Activated CD8-positive, alpha-beta T cell treated with anti-CD3 and anti-CD28 coated beads, Interleukin-2, amount 10 ng/mL, durations not matched to agents 7 days and 5 days (primary cell): Measurements from ENCODE around the gene RYR2. TPM values are rescaled to one million over a fixed set of nuclear protein-coding genes. Genes with fewer than 3 reads are reported as not detected.
A peak's percentile ranks its signal among the peaks of the same experiment; 100 is the strongest.

Source experiments
- ATAC-seq: fragments of 150-1000 bp; cut with Tn5 transposase; one replicate; pipeline ENCODE4 v1.10.0; 2021; ENCODE audit warnings: moderate library complexity
- CTCF ChIA-PET: fragments of 350-600 bp; sonication (Branson Sonifier 250); formaldehyde crosslinking; loops from one replicate; lab custom pipeline; 2021; ENCODE audit warnings: antibody characterized with exemption; lab: Charles Lee
- POLR2A ChIA-PET: fragments of 350-600 bp; sonication (Branson Sonifier 250); formaldehyde crosslinking; loops from one replicate; lab custom pipeline; 2021; ENCODE audit warnings: antibody characterized with exemption; lab: Charles Lee
- DNase-seq: peaks from one replicate; pipeline ENCODE4 v3.0.0-alpha.2; 2020
- H3K27ac Mint-ChIP-seq: one replicate; pipeline ENCODE4 v1.8.0; 2021; ENCODE audit warnings: mild to moderate bottlenecking, mixed read lengths
- H3K27me3 Mint-ChIP-seq: one replicate; pipeline ENCODE4 v1.8.0; 2021; ENCODE audit warnings: low read depth, mixed read lengths
- H3K36me3 Mint-ChIP-seq: one replicate; pipeline ENCODE4 v1.8.0; 2021; ENCODE audit warnings: low read depth, mixed read lengths
- H3K4me1 Mint-ChIP-seq: one replicate; pipeline ENCODE4 v1.8.0; 2021; ENCODE audit warnings: low read depth, mixed read lengths
- H3K4me3 Mint-ChIP-seq: one replicate; pipeline ENCODE4 v1.8.0; 2021; ENCODE audit warnings: mild to moderate bottlenecking, mixed read lengths
- H3K9me3 Mint-ChIP-seq: one replicate; pipeline ENCODE4 v1.8.0; 2022; ENCODE audit warnings: mixed read lengths; ENCODE audit not compliant: insufficient read depth
- total RNA-seq, 2 experiments: library from RNA; stranded (reverse); gene quantifications; one replicate each; pipeline ENCODE4 v1.2.3, GENCODE V29; 2021

The RYR2 gene
- total RNA-seq, 2 experiments from 2014 or later = not detected

- no peaks in the 10 kb centered on the region for H3K9me3 Mint-ChIP-seq
- H3K4me1 Mint-ChIP-seq = no peaks in the 10 kb centered on the region
- no peak for ATAC-seq
- no peak for DNase-seq
- CTCF ChIA-PET = no interaction called here
- H3K4me3 Mint-ChIP-seq = no peak overlapping the region
- H3K36me3 Mint-ChIP-seq = no peaks in the 10 kb centered on the region
- peaks cover 4% of the 10 kb centered on the region for H3K27me3 Mint-ChIP-seq
- POLR2A ChIA-PET = no interaction called here
- no peak overlapping the region for H3K27ac Mint-ChIP-seq
Observed at GRCh38 chr1:237033804-237034203, 8.2 kb upstream of the RYR2 start.

DNA sequence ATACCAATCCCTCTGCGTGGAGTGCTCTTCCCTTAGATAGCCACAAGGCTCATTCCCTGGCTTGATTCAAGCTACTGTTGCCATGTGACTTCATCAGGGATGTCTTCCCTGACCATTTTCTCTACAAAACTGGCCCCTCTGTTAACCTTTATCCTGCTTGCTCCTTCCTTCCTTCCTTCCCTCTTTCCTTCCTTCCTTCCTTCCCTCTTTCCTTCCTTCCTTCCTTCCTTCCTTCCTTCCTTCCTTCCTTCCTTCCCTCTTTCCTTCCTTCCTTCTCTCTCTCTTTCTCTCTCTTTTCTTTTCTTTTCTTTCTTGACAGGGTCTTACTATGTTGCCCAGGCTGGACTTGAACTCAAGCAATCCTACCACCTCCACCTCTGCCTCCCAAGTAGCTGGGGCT lies 6.2 kb upstream of the RYR2 start:
- DNase-seq = no peak
- no peak for ATAC-seq
- H3K4me1 Mint-ChIP-seq = no peaks in the 10 kb centered on the region
- POLR2A ChIA-PET = no interaction called here
- no peaks in the 10 kb centered on the region for H3K36me3 Mint-ChIP-seq
- CTCF ChIA-PET = no interaction called here
- peaks cover 9% of the 10 kb centered on the region for H3K27me3 Mint-ChIP-seq
- no peak overlapping the region for H3K4me3 Mint-ChIP-seq
- H3K9me3 Mint-ChIP-seq = no peaks in the 10 kb centered on the region
- no peak overlapping the region for H3K27ac Mint-ChIP-seq

DNA sequence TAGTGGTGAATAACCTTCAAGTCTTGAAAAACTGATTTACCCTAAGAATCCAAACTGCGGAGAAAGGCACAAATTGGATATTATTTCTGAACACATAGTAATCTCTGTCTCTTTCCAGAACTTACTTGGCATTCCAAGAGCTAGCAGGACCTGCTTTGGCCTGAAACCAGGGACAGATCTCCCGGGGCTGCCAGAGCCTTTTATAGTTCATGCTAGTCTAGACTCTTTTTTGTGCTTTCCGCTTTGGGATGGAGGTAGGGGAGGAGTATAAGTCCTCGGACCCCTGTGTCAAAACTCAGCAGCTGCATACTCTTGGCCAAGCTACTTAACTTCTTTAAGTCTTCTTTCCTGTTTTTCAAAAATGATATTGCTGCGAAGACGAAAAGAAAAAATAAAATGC lies 3.8 kb upstream of the RYR2 start:
- DNase-seq = no peak
- Mint-ChIP-seq H3K27me3 (peaks cover 26% of the 10 kb centered on the region), H3K27ac (no peak overlapping the region), H3K9me3 (no peaks in the 10 kb centered on the region), H3K36me3 (peaks cover 4% of the 10 kb centered on the region), H3K4me1 (peaks cover 4% of the 10 kb centered on the region), H3K4me3 (no peak overlapping the region)
- CTCF ChIA-PET = no interaction called here
- no peak for ATAC-seq
- POLR2A ChIA-PET = no interaction called here

GRCh38 chr1:237040823-237041222 lies 1.2 kb upstream of the RYR2 start:
- peaks cover 4% of the 10 kb centered on the region for H3K4me1 Mint-ChIP-seq
- ATAC-seq (no peak), DNase-seq (no peak)
- ChIA-PET CTCF (no interaction called here), POLR2A (no interaction called here)
- H3K27me3 Mint-ChIP-seq = peaks cover 41% of the 10 kb centered on the region
- H3K9me3 Mint-ChIP-seq = no peaks in the 10 kb centered on the region
- peaks cover 4% of the 10 kb centered on the region for H3K36me3 Mint-ChIP-seq
- H3K27ac Mint-ChIP-seq = no peak overlapping the region
- no peak overlapping the region for H3K4me3 Mint-ChIP-seq

DNA sequence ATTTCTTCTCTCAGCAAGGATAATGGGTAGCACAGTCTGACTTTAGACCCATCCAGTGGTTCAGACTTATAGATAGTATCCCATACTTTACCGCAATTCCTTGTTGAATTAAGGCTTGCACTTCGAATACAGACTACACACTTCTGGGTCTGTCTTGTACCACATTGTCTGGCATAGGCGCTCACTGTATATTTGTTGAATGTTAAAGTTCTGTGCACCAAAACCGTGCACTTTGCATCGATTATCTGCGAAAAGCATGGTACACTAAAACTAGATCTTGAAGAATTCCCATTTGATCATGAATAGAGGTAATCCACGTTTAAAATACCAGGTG lies 556 bp upstream of the RYR2 start:
- ChIA-PET CTCF (no interaction called here), POLR2A (no interaction called here)
- Mint-ChIP-seq H3K4me1 (peaks cover 4% of the 10 kb centered on the region), H3K4me3 (peak overlapping the region; percentile 44), H3K27ac (no peak overlapping the region), H3K9me3 (no peaks in the 10 kb centered on the region), H3K27me3 (peaks cover 46% of the 10 kb centered on the region), H3K36me3 (peaks cover 4% of the 10 kb centered on the region)
- no peak for ATAC-seq
- DNase-seq = no peak

GRCh38 chr1:237042526-237042891 lies 525 bp downstream of the RYR2 start:
- peaks cover 46% of the 10 kb centered on the region for H3K27me3 Mint-ChIP-seq
- ATAC-seq = no peak
- POLR2A ChIA-PET = no interaction called here

DNA sequence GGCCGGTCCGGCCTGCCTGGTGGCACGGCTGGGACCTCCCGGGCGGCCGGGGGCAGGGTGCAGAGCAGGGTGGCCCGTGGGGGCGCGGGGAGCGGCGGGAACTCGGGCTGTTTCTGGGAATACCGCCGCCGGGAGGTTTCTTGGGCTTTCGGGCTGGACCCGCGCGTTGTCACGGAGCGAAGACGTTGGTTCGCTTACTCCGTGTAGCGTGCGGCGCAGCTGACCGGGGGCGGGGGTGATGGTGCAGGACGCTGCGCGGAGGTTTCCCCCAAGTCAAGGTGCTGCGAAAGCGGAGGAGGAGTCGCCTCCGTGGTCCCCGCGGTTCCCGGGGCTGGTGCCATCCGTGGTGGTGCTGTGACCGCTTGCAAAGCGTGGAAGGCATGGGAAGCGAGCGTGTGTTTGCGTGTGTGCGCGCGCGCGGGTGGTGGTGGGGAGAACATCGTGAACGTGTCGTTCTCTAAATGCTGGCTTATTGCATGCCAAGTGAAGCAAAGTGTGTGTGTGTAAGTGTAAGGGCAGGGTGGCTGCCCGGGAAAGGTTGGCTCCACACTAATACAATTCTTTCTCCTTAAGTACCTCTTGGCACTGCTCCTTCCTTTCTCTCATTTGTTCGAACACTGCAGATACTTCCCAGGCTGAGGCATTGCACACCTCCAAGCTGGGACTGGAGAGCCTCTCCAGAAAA lies 1.1 kb downstream of the RYR2 start:
- H3K9me3 Mint-ChIP-seq = no peaks in the 10 kb centered on the region
- ChIA-PET POLR2A (no interaction called here), CTCF (no interaction called here)
- no peak for ATAC-seq
- H3K4me3 Mint-ChIP-seq = no peak overlapping the region
- peaks cover 46% of the 10 kb centered on the region for H3K27me3 Mint-ChIP-seq
- H3K27ac Mint-ChIP-seq = peak overlapping the region; percentile 48
- peaks cover 4% of the 10 kb centered on the region for H3K36me3 Mint-ChIP-seq
- no peak for DNase-seq
- peaks cover 4% of the 10 kb centered on the region for H3K4me1 Mint-ChIP-seq

More at GRCh38 chr1:237042526-237042891, 525 bp downstream of the RYR2 start:
- H3K9me3 Mint-ChIP-seq = no peaks in the 10 kb centered on the region
- no peak for DNase-seq
- H3K27ac Mint-ChIP-seq = peak overlapping the region; percentile 37
- no peak overlapping the region for H3K4me3 Mint-ChIP-seq
- H3K36me3 Mint-ChIP-seq = peaks cover 4% of the 10 kb centered on the region
- H3K4me1 Mint-ChIP-seq = peaks cover 4% of the 10 kb centered on the region
- CTCF ChIA-PET = no interaction called here

DNA sequence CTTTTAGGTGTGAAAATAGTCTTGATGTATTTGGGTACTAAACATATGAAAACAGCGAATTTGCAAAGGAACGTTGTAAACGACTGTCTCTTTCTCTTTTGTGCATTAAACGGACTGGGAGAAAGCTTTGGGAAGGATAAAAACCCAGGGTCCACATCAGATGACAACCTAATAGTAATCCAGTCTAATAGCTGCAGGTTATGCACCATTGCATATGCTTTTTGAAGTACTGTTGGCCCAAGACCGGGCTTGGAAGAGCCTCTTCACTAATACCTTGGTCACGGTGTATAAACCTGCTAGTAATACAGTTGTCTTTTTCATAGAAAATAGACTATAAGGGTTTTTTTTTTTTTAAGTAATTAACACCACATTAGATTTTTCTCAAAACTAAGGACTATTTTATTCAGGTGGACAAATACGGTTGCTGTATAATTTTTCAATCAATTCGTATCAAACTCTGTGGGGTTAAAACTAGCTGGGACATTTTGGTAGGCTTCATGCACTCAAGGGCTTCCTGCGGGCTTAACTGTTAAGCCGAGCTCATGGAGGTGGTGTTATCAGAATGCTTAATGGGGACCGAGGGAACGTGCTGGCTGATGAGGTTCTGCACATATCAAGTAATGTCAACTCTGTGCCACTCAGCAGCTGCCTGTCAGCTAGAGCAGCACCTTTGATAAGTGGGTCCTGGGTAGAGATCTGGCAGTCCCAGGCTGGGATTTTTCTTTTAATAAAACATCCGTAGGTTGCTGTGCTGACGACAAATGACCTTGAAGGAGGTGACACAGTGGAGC lies 2.1 kb downstream of the RYR2 start:
- H3K27me3 Mint-ChIP-seq = peaks cover 46% of the 10 kb centered on the region
- ChIA-PET CTCF (no interaction called here), POLR2A (no interaction called here)
- no peaks in the 10 kb centered on the region for H3K9me3 Mint-ChIP-seq
- H3K4me1 Mint-ChIP-seq = peaks cover 4% of the 10 kb centered on the region
- DNase-seq (no peak), ATAC-seq (no peak)
- peaks cover 4% of the 10 kb centered on the region for H3K36me3 Mint-ChIP-seq
- no peak overlapping the region for H3K4me3 Mint-ChIP-seq
- H3K27ac Mint-ChIP-seq = no peak overlapping the region

DNA sequence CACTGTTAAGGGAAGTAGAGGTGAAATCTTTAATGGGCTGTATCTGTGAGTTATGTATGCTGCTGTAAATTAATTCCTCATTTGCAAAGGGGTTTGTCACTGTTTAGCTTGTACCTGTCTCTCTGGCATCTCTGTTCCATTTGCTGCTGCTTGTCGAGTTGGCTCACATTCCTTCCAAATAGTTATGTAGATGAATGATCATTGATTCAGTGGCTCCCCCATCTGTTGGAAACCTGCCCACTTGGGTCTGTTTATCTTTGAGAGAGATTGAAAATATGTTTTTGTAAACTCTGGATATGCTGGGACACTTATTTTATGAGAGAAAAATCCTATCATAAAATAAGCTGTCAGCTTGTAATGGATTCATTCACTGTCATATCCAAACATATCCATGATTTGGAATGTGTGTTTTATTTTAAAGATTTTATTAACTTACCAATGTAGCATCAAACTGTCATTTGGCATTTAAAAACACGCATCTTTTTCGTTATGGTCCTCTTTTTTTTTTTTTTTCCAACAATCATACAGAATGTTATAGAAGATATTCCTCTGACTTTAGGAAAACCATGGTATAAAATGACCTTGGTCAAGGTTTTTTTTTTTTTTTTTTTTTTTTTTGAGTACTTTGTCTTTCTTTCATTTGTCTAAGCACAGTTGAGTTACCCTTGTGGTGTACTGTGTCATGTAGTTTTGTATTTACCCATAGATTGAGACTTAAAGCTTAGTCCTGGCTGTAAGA lies 3.5 kb downstream of the RYR2 start:
- POLR2A ChIA-PET = no interaction called here
- peaks cover 47% of the 10 kb centered on the region for H3K27me3 Mint-ChIP-seq

DNA sequence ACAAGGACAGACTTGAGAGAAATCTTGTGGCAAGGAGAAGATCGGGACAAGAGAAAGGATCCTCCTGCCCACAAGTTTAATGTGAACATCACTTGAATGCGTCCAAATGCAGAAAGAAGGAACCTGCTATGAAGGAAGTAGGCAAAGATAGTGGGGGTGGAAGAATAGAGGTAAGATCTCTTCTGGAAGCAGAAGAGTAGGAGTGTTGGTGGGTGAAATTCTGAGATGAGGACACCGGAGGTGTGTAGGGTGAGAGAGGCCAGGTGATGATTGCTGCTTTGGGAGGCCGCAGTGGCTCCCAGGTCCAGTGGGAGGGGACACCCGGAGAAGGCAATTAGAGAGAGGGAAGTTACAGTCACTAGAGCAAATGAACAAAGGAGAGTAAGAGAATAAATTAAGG lies 6.8 kb downstream of the RYR2 start:
- no peak overlapping the region for H3K4me3 Mint-ChIP-seq
- POLR2A ChIA-PET = no interaction called here
- peaks cover 22% of the 10 kb centered on the region for H3K27me3 Mint-ChIP-seq
- no peaks in the 10 kb centered on the region for H3K9me3 Mint-ChIP-seq
- ATAC-seq (no peak), DNase-seq (no peak)
- H3K36me3 Mint-ChIP-seq = no peaks in the 10 kb centered on the region
- no peaks in the 10 kb centered on the region for H3K4me1 Mint-ChIP-seq
- CTCF ChIA-PET = no interaction called here
- no peak overlapping the region for H3K27ac Mint-ChIP-seq

More for the DNA sequence above, 3.5 kb downstream of the RYR2 start:
- Mint-ChIP-seq H3K36me3 (peaks cover 4% of the 10 kb centered on the region), H3K9me3 (no peaks in the 10 kb centered on the region), H3K4me3 (no peak overlapping the region), H3K27ac (no peak overlapping the region), H3K4me1 (peaks cover 4% of the 10 kb centered on the region)
- CTCF ChIA-PET = no interaction called here
- DNase-seq = no peak
- ATAC-seq = no peak

DNA sequence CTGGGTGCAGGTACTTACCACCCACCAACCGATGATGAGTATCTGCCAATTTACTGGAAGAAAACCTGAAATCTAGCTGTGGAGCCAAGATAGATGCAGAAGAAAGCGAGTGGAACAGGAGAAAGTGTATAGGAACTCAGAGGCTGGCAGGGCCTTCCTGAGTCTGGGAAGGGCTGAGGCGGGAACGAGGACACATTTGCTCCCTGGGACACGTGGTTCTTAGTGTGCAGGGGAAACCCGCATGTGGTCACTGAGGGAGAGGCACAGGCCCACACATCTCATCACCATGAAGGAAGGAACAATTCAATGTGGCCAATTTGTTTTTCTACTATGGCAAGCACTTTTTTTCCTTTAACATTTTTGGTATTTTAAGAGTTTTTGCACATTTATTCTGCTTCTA lies 8.2 kb downstream of the RYR2 start:
- no peak overlapping the region for H3K4me3 Mint-ChIP-seq
- no peaks in the 10 kb centered on the region for H3K36me3 Mint-ChIP-seq
- H3K27ac Mint-ChIP-seq = no peak overlapping the region
- ATAC-seq (no peak), DNase-seq (no peak)
- H3K27me3 Mint-ChIP-seq = peaks cover 13% of the 10 kb centered on the region
- no peaks in the 10 kb centered on the region for H3K9me3 Mint-ChIP-seq
- CTCF ChIA-PET = no interaction called here
- POLR2A ChIA-PET = no interaction called here
- no peaks in the 10 kb centered on the region for H3K4me1 Mint-ChIP-seq

DNA sequence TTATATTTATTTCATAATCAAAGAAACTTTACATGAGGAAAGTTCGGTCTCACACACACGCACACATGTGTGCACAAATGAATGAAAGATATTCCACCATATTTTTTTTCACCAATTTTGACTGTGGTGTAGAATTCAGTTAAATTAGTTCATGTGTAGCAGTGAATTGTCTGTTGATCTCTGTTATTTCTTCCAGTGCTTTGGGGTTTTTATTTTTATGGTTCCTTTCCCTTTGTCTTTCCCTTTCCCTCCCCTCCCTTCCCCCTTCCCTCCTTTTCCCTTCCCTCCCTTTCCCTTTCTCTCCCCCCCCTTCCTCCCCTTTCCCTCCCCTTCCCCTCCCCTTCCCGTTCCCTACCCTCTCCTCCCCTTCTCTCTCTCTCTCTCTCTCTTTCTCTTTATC lies 8.9 kb downstream of the RYR2 start:
- peaks cover 8% of the 10 kb centered on the region for H3K27me3 Mint-ChIP-seq
- CTCF ChIA-PET = no interaction called here
- ATAC-seq (no peak), DNase-seq (no peak)
- H3K9me3 Mint-ChIP-seq = no peaks in the 10 kb centered on the region
- no peaks in the 10 kb centered on the region for H3K36me3 Mint-ChIP-seq
- H3K4me1 Mint-ChIP-seq = no peaks in the 10 kb centered on the region
- no peak overlapping the region for H3K27ac Mint-ChIP-seq
- H3K4me3 Mint-ChIP-seq = no peak overlapping the region
- POLR2A ChIA-PET = no interaction called here
